ENCODE measurements around the gene ANKEF1. TPM values are rescaled to one million over a fixed set of nuclear protein-coding genes. Genes with fewer than 3 reads are reported as not detected.

The ANKEF1 gene
- total RNA-seq, 1 donor from 2014 or later, result 12.5 TPM

DNA sequence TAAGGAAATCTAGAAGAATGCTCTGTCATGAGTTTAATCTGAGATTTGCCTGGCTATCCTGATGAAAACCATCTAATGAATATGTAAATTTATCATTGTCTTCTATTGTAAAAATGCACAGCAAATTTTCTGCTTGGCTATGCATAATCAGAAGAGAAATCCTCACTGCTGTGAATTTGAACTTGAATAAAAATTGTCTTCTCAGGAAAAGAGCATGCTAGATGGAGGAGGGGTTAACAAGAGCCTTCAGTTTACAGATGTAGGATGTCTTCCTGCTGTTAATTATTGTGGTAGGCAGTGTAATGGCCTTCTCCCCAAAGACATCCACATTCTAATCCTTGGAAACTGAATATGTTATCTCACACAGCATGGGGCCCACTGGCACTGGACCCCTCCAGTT lies 45.8 kb downstream of the ANKEF1 start:
- no peak for DNase-seq (ENCODE audit: low spot score, unreplicated experiment)
- Mint-ChIP-seq H3K4me1 (ENCODE audit: low read depth) (peaks cover 3% of the 10 kb centered on the region), H3K9me3 (ENCODE audit: low read depth) (no peaks in the 10 kb centered on the region), H3K36me3 (ENCODE audit: insufficient read depth) (no peaks in the 10 kb centered on the region), H3K27ac (no peak overlapping the region), H3K4me3 (ENCODE audit: low read depth) (no peak overlapping the region), H3K27me3 (no peaks in the 10 kb centered on the region)
- TF ChIP-seq, protein P1, sequence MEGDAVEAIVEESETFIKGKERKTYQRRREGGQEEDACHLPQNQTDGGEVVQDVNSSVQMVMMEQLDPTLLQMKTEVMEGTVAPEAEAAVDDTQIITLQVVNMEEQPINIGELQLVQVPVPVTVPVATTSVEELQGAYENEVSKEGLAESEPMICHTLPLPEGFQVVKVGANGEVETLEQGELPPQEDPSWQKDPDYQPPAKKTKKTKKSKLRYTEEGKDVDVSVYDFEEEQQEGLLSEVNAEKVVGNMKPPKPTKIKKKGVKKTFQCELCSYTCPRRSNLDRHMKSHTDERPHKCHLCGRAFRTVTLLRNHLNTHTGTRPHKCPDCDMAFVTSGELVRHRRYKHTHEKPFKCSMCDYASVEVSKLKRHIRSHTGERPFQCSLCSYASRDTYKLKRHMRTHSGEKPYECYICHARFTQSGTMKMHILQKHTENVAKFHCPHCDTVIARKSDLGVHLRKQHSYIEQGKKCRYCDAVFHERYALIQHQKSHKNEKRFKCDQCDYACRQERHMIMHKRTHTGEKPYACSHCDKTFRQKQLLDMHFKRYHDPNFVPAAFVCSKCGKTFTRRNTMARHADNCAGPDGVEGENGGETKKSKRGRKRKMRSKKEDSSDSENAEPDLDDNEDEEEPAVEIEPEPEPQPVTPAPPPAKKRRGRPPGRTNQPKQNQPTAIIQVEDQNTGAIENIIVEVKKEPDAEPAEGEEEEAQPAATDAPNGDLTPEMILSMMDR (IDR thresholded peaks at IDR 0.05; ENCODE audit: unreplicated experiment), result no peak

- H3K9me3 Mint-ChIP-seq (ENCODE audit: low read depth), result no peaks in the 10 kb centered on the region
- H3K36me3 Mint-ChIP-seq (ENCODE audit: insufficient read depth), result no peaks in the 10 kb centered on the region
- peaks cover 2% of the 10 kb centered on the region for H3K4me1 Mint-ChIP-seq (ENCODE audit: low read depth)
- no peak overlapping the region for H3K4me3 Mint-ChIP-seq (ENCODE audit: low read depth)
- no peak overlapping the region for H3K27ac Mint-ChIP-seq
- TF ChIP-seq, protein P1 (IDR thresholded peaks at IDR 0.05; ENCODE audit: unreplicated experiment), result no peak
- no peaks in the 10 kb centered on the region for H3K27me3 Mint-ChIP-seq
- DNase-seq (ENCODE audit: low spot score, unreplicated experiment), result no peak
These were observed 55.2 kb downstream of the ANKEF1 start for GRCh38 chr20:10089871-10090587.

GRCh38 chr20:10090588-10091166 lies 55.9 kb downstream of the ANKEF1 start:
- H3K27ac Mint-ChIP-seq, result no peak overlapping the region
- H3K27me3 Mint-ChIP-seq, result no peaks in the 10 kb centered on the region
- no peak overlapping the region for H3K4me3 Mint-ChIP-seq (ENCODE audit: low read depth)

DNA sequence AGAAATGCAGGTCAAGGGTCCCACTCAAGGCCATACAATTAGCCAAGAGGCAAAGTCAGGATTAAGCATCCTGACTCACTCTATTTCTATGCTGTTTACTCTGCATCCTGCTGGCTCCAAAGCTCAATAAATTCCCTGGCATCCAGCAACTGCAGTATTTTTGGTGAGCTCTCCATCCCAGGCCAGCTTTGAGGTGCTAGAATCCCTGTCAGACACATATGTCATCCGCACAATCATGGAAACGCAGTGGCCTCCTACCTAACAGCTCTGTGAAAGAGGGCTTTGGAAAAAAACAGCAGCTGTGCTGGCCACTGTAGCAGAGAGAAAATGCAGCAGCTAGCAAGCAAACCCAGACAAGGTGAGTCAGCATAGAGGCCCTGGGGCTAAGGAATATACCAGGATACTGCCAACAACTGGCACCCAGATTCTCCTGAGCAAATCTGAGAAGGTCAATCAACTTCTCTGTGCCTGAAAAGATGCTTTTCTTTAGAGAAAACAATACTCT lies 58.4 kb downstream of the ANKEF1 start:
- no peak overlapping the region for H3K27ac Mint-ChIP-seq
- peaks cover 2% of the 10 kb centered on the region for H3K4me1 Mint-ChIP-seq (ENCODE audit: low read depth)
- no peaks in the 10 kb centered on the region for H3K36me3 Mint-ChIP-seq (ENCODE audit: insufficient read depth)
- H3K27me3 Mint-ChIP-seq, result no peaks in the 10 kb centered on the region
- TF ChIP-seq, protein P1 (IDR thresholded peaks at IDR 0.05; ENCODE audit: unreplicated experiment), result no peak
- no peak for DNase-seq (ENCODE audit: low spot score, unreplicated experiment)
- H3K4me3 Mint-ChIP-seq (ENCODE audit: low read depth), result no peak overlapping the region
- H3K9me3 Mint-ChIP-seq (ENCODE audit: low read depth), result peaks cover 4% of the 10 kb centered on the region

More at GRCh38 chr20:10090588-10091166, 55.9 kb downstream of the ANKEF1 start:
- no peak for DNase-seq (ENCODE audit: low spot score, unreplicated experiment)
- H3K36me3 Mint-ChIP-seq (ENCODE audit: insufficient read depth), result no peaks in the 10 kb centered on the region
- TF ChIP-seq, protein P1 (IDR thresholded peaks at IDR 0.05; ENCODE audit: unreplicated experiment), result peak; percentile 84
- peaks cover 2% of the 10 kb centered on the region for H3K4me1 Mint-ChIP-seq (ENCODE audit: low read depth)
- no peaks in the 10 kb centered on the region for H3K9me3 Mint-ChIP-seq (ENCODE audit: low read depth)

DNA sequence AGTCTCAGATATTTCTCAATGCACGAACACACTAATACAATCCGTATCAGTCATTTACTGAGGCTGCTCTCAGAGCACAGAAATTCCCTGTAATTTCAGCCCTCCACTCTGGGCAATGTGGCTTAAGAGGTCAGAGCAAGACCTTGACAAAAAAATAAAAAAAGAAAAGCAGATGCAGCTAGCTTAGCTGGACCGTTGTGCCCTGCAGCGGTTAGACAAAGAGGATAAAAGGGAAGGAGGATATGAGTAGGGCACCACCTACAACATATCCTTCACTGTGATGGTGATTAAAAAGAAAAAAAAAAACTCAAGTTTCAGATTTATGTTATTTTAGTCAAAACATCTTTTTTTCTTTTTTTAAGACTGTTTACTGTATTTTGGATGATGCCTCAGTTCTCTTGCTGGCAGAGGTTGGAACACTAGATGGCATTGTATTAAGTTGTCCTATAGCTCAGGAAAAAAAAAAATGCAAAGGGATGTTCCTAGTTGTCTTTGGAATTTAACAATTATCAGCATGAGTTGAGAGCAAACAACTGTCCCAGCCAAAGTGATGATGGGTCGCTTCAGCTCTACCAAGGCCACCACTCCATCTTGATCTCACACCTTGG lies 59.9 kb downstream of the ANKEF1 start:
- Mint-ChIP-seq H3K9me3 (ENCODE audit: low read depth) (peaks cover 13% of the 10 kb centered on the region), H3K27me3 (no peaks in the 10 kb centered on the region), H3K4me1 (ENCODE audit: low read depth) (peaks cover 2% of the 10 kb centered on the region), H3K27ac (no peak overlapping the region), H3K36me3 (ENCODE audit: insufficient read depth) (no peaks in the 10 kb centered on the region), H3K4me3 (ENCODE audit: low read depth) (no peak overlapping the region)
- DNase-seq (ENCODE audit: low spot score, unreplicated experiment), result no peak
- TF ChIP-seq, protein P1 (IDR thresholded peaks at IDR 0.05; ENCODE audit: unreplicated experiment), result no peak

Data from progenitor cell of endocrine pancreas (in vitro differentiated cells).